ENCODE data around the gene BCL6B.

DNA sequence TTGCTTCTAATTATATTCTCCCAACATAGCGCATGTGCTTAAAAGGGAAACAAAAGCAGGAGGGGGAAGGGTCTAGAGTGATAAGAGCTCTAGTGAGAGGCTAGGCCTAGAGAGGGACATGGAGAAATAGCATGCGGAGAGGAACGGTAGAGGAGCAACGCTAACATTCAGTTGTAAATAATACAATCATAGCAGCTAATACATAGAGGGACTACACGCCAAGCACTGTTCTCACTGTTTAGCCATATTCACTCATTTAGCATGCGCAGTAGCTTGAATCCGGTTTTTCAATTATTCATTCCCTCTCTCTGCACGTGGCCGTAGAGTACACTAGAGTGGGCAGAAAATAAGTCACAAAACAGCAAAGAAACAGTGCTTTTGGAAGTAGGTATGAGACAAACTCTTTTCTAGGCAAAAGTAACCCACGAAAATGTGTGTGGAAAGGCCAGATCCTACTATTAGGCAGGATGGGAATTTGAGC lies 28.7 kb upstream of the BCL6B start:
- TF ChIP-seq, protein P1, sequence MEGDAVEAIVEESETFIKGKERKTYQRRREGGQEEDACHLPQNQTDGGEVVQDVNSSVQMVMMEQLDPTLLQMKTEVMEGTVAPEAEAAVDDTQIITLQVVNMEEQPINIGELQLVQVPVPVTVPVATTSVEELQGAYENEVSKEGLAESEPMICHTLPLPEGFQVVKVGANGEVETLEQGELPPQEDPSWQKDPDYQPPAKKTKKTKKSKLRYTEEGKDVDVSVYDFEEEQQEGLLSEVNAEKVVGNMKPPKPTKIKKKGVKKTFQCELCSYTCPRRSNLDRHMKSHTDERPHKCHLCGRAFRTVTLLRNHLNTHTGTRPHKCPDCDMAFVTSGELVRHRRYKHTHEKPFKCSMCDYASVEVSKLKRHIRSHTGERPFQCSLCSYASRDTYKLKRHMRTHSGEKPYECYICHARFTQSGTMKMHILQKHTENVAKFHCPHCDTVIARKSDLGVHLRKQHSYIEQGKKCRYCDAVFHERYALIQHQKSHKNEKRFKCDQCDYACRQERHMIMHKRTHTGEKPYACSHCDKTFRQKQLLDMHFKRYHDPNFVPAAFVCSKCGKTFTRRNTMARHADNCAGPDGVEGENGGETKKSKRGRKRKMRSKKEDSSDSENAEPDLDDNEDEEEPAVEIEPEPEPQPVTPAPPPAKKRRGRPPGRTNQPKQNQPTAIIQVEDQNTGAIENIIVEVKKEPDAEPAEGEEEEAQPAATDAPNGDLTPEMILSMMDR (IDR thresholded peaks at IDR 0.05), result no peak
- no peak for TF ChIP-seq POLR2A (IDR thresholded peaks at IDR 0.05)

Data from esophagus squamous epithelium (tissue), 4 donors.